ENCODE measurements around the gene PRUNE2.

Gene PRUNE2

GRCh38 chr9:76626141-76626540 lies 279.8 kb downstream of the PRUNE2 start:
- Histone ChIP-seq H3K27ac (ENCODE audit: low read depth, low read length) (no peak overlapping the region), H3K4me3 (ENCODE audit: insufficient read depth, low read length, poor library complexity, severe bottlenecking) (no peak overlapping the region), H3K27me3 (ENCODE audit: low read length) (no peaks in the 10 kb centered on the region), H3K36me3 (ENCODE audit: low read length) (no peaks in the 10 kb centered on the region), H3K9ac (ENCODE audit: low read length) (no peak overlapping the region), H3K79me2 (ENCODE audit: insufficient read depth, low read length) (no peaks in the 10 kb centered on the region), H4K20me1 (ENCODE audit: low read depth, low read length) (no peaks in the 10 kb centered on the region), H2AFZ (ENCODE audit: low read depth, low read length, severe bottlenecking) (no peak overlapping the region), H3K4me2 (ENCODE audit: low read depth, low read length, poor library complexity, severe bottlenecking) (no peak overlapping the region), H3K9me2 (replicated peaks; ENCODE audit: insufficient read depth, low read length) (no peaks in the 10 kb centered on the region), H3K9me3 (ENCODE audit: insufficient read depth, low read length) (no peaks in the 10 kb centered on the region), H3F3A (ENCODE audit: insufficient read depth) (no peaks in the 10 kb centered on the region)
- TF ChIP-seq CTCF (IDR thresholded peaks at IDR 0.05; ENCODE audit: insufficient read depth, low read length, poor library complexity, severe bottlenecking) (no peak), EZH2phosphoT487 (conservative IDR thresholded peaks at IDR 0.05; ENCODE audit: low read length) (no peak)

- H3F3A ChIP-seq (ENCODE audit: insufficient read depth), result no peaks in the 10 kb centered on the region
Observed at GRCh38 chr9:76624391-76625048, 281.4 kb downstream of the PRUNE2 start.

GRCh38 chr9:76620996-76621395 lies 284.9 kb downstream of the PRUNE2 start:
- H3K27me3 ChIP-seq (ENCODE audit: low read length), result no peaks in the 10 kb centered on the region
- H3K27ac ChIP-seq (ENCODE audit: low read depth, low read length), result no peak overlapping the region

More at GRCh38 chr9:76624391-76625048, 281.4 kb downstream of the PRUNE2 start:
- no peaks in the 10 kb centered on the region for H3K9me2 ChIP-seq (replicated peaks; ENCODE audit: insufficient read depth, low read length)
- H3K4me2 ChIP-seq (ENCODE audit: low read depth, low read length, poor library complexity, severe bottlenecking), result no peak overlapping the region
- no peak overlapping the region for H3K4me3 ChIP-seq (ENCODE audit: insufficient read depth, low read length, poor library complexity, severe bottlenecking)
- no peaks in the 10 kb centered on the region for H3K36me3 ChIP-seq (ENCODE audit: low read length)
- no peaks in the 10 kb centered on the region for H3K79me2 ChIP-seq (ENCODE audit: insufficient read depth, low read length)
- no peak overlapping the region for H2AFZ ChIP-seq (ENCODE audit: low read depth, low read length, severe bottlenecking)
- no peaks in the 10 kb centered on the region for H3K27me3 ChIP-seq (ENCODE audit: low read length)
- no peak overlapping the region for H3K9ac ChIP-seq (ENCODE audit: low read length)
- H3K27ac ChIP-seq (ENCODE audit: low read depth, low read length), result no peak overlapping the region
- H4K20me1 ChIP-seq (ENCODE audit: low read depth, low read length), result no peaks in the 10 kb centered on the region
- TF ChIP-seq CTCF (IDR thresholded peaks at IDR 0.05; ENCODE audit: insufficient read depth, low read length, poor library complexity, severe bottlenecking), result no peak
- no peak for TF ChIP-seq EZH2phosphoT487 (conservative IDR thresholded peaks at IDR 0.05; ENCODE audit: low read length)
- no peaks in the 10 kb centered on the region for H3K9me3 ChIP-seq (ENCODE audit: insufficient read depth, low read length)

More at GRCh38 chr9:76620996-76621395, 284.9 kb downstream of the PRUNE2 start:
- H3K9me3 ChIP-seq (ENCODE audit: insufficient read depth, low read length), result no peaks in the 10 kb centered on the region
- no peaks in the 10 kb centered on the region for H3F3A ChIP-seq (ENCODE audit: insufficient read depth)
- H3K4me2 ChIP-seq (ENCODE audit: low read depth, low read length, poor library complexity, severe bottlenecking), result no peak overlapping the region
- no peaks in the 10 kb centered on the region for H3K79me2 ChIP-seq (ENCODE audit: insufficient read depth, low read length)
- H4K20me1 ChIP-seq (ENCODE audit: low read depth, low read length), result no peaks in the 10 kb centered on the region
- H3K9ac ChIP-seq (ENCODE audit: low read length), result no peak overlapping the region
- no peaks in the 10 kb centered on the region for H3K36me3 ChIP-seq (ENCODE audit: low read length)
- H2AFZ ChIP-seq (ENCODE audit: low read depth, low read length, severe bottlenecking), result no peak overlapping the region
- H3K4me3 ChIP-seq (ENCODE audit: insufficient read depth, low read length, poor library complexity, severe bottlenecking), result no peak overlapping the region
- H3K9me2 ChIP-seq (replicated peaks; ENCODE audit: insufficient read depth, low read length), result no peaks in the 10 kb centered on the region
- TF ChIP-seq EZH2phosphoT487 (conservative IDR thresholded peaks at IDR 0.05; ENCODE audit: low read length) (no peak), CTCF (IDR thresholded peaks at IDR 0.05; ENCODE audit: insufficient read depth, low read length, poor library complexity, severe bottlenecking) (no peak)
